Stimulated activated memory B cell treated with anti-CD40 and anti-IgM and Interleukin-4, amounts not matched to agents 10 μg/mL and 1 μg/mL and 100 μg/mL, for 72 hours (primary cell): ENCODE measurements around the gene KCNG3.
"Not testable (repeated sequence)": the region's sequence is repeated elsewhere in the genome, so short reads cannot be mapped to it uniquely, and the experiment has no call there.

ENCODE experiments used
- ATAC-seq: fragments of 150-1000 bp; cut with Tn5 transposase; 2 replicates; pipeline ENCODE4 v1.10.0; 2021
- H3K27ac Mint-ChIP-seq: one replicate; pipeline ENCODE4 v1.8.0; 2022; ENCODE audit warnings: mild to moderate bottlenecking, mixed read lengths
- H3K27me3 Mint-ChIP-seq: one replicate; pipeline ENCODE4 v1.8.0; 2022; ENCODE audit warnings: mixed read lengths
- H3K36me3 Mint-ChIP-seq: one replicate; pipeline ENCODE4 v1.8.0; 2022; ENCODE audit warnings: mixed read lengths
- H3K4me1 Mint-ChIP-seq: one replicate; pipeline ENCODE4 v1.8.0; 2022; ENCODE audit warnings: mixed read lengths
- H3K4me3 Mint-ChIP-seq: one replicate; pipeline ENCODE4 v1.8.0; 2022; ENCODE audit warnings: mild to moderate bottlenecking, moderate library complexity, mixed read lengths
- H3K9me3 Mint-ChIP-seq: one replicate; pipeline ENCODE4 v1.8.0; 2022; ENCODE audit warnings: mixed read lengths

Gene KCNG3

DNA sequence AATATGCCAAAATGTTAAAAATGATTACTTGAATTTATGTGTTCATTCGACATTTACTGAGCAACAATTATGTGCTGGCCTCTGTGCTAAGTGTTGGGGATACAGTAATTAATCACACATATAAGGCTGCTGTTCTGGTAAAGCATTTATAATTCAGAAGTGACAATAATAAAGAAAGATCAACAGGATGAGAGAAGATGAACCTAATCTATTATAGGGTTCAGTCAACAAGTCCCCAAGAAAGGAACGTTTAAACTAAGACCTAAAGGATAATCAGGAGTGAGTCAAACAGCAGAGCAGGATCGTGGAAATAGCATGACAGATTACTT is 72.7 kb downstream of the KCNG3 start:
- Mint-ChIP-seq H3K27ac (no peak overlapping the region), H3K4me1 (no peaks in the 10 kb centered on the region), H3K9me3 (no peaks in the 10 kb centered on the region), H3K27me3 (peaks cover 31% of the 10 kb centered on the region), H3K4me3 (no peak overlapping the region), H3K36me3 (no peaks in the 10 kb centered on the region)
- no peak for ATAC-seq

DNA sequence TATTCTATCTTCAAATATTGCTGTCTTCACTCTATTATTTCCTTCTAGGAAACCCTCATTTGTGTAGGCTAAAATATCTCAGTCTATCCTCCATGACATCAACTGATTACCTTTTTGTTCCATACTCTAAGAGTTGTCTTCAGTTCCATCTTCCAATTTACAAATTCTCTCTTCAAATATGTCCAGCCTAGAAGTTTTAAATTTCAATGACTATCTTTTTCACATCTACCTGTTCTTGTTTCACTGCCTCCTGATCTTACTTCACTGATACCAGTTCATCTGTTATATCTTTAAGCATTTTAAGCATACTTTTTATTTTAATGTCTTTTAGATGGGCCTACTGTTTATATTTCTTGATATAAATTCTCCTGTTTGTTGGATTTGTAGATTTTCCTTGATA is 79.1 kb downstream of the KCNG3 start:
- H3K9me3 Mint-ChIP-seq = peaks cover 7% of the 10 kb centered on the region
- H3K4me3 Mint-ChIP-seq = no peak overlapping the region
- H3K4me1 Mint-ChIP-seq = no peaks in the 10 kb centered on the region
- H3K27ac Mint-ChIP-seq = no peak overlapping the region
- no peak for ATAC-seq
- no peaks in the 10 kb centered on the region for H3K27me3 Mint-ChIP-seq
- H3K36me3 Mint-ChIP-seq = peaks cover 7% of the 10 kb centered on the region

DNA sequence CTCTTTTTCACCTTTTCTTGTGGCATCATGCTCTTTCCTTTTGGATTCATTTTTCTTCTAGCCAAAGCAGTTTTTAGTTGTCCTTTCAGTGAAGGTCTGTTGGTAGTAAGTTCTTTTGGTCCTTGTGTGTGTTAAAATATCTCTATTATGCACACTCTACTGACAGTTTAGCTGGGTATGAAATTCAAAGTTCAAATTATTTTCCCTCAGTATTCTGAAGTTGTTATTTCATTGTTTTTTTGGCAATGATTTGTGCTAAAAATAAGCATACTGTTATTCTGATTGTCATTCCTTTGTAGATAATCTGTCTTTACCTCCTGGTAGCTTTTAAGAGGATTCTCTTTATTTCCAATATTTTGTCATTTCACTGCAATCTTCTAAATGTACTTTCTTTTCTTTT is 79.6 kb downstream of the KCNG3 start:
- Mint-ChIP-seq H3K9me3 (peaks cover 7% of the 10 kb centered on the region), H3K4me3 (no peak overlapping the region), H3K27me3 (no peaks in the 10 kb centered on the region), H3K36me3 (peaks cover 7% of the 10 kb centered on the region), H3K27ac (no peak overlapping the region), H3K4me1 (no peaks in the 10 kb centered on the region)
- no peak for ATAC-seq

DNA sequence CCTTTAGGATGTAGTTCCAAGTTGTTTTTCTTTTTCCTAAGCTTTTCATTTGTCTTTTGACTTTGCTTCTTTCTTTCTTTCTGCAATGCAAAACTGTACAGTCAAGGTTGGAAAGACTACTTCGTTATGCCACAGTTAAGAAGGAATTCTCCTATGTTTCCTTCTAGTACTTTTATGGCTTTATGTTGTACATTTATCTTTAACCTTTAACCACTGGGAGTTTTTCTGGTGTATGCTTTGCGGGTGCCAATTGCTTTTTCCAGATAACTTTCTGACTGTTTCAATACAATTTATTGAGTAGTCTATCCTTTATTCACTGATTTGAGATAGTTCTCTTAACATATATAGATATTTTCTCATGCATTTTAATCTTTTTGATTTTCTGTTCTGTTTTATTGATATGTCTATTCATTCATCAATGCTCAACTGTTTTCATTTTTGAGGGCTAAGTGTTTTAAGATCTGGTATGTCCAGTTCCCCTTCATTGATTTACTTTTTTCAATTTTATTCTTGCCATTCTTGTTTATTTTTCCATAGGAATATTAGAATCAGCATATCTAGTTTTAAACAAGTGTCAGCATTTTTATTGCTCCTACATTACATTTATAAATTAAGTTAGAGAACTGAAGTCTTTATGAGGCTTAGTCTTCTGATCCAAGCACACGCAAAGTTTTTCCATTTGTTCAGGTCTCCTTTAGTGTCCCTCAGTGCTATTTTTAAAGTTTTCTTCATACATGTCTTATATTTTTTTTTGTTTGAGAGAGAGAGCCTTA is 82.9 kb downstream of the KCNG3 start:
- Mint-ChIP-seq H3K27me3 (peaks cover 8% of the 10 kb centered on the region), H3K9me3 (peaks cover 7% of the 10 kb centered on the region), H3K4me1 (no peaks in the 10 kb centered on the region), H3K4me3 (no peak overlapping the region), H3K27ac (no peak overlapping the region), H3K36me3 (peaks cover 7% of the 10 kb centered on the region)
- no peak for ATAC-seq

DNA sequence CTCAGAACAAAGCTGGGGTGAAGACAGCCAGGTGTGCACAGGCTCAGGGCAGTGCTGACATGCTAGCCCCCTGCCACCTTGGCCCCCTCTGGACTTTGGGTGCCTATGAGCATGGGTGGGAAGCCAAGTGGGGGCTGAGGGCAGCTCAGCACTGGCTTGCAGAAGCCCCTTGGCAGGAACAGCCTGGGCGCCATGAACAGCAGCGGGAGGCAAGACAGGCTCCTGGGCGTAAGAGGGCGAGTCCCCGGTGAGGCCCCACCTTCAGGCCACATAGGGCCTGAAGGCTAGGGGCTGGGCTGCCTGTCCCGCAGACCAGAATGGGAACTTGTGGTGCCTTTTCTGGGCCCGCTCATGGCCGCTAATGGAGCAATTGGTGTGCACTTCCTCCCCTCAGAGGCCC is 85.8 kb downstream of the KCNG3 start:
- Mint-ChIP-seq H3K27me3 (peaks cover 8% of the 10 kb centered on the region), H3K4me1 (no peaks in the 10 kb centered on the region), H3K4me3 (no peak overlapping the region), H3K9me3 (no peaks in the 10 kb centered on the region), H3K27ac (no peak overlapping the region), H3K36me3 (no peaks in the 10 kb centered on the region)
- no peak for ATAC-seq

DNA sequence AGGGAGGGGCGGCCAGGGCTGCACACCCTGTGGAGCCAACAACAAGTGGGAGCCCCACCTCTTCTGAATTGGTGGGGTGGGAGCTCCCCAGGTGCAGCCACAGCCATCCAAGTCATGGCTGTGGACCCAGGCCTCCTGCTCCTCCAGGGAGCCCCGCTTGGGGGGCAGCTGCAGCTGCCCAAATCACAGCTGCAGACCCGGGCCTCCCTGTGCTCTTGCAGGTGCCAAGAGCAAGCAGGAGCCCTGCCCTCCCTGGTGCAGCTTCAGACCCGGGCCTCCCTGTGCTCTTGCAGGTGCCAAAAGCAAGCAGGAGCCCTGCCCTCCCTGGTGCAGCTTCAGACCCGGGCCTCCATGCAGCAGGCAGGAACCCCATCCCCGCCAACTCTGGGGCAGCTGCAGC is 86.3 kb downstream of the KCNG3 start:
- H3K9me3 Mint-ChIP-seq = no peaks in the 10 kb centered on the region
- no peaks in the 10 kb centered on the region for H3K36me3 Mint-ChIP-seq
- H3K27me3 Mint-ChIP-seq = peaks cover 8% of the 10 kb centered on the region
- ATAC-seq = no peak
- no peak overlapping the region for H3K27ac Mint-ChIP-seq
- no peak overlapping the region for H3K4me3 Mint-ChIP-seq
- no peaks in the 10 kb centered on the region for H3K4me1 Mint-ChIP-seq

DNA sequence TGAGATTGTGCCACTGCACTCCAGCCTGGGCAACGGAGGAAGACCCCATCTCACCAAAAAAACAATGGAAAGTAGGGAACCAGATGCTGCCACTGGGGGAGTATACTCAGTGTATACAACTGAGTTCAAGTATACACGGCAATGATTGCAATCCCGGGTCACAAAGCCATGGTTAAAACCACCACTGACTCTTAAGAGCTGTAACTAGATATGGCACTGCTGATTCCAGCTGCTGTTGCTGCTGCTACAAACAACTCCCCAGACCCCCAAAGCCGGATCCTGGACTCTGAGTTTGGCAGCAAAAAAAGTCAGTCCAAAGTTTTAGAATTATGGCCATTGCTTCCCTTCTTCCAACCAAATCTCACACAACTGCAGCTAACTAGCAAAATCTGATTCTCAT is 89.1 kb downstream of the KCNG3 start:
- no peak for ATAC-seq
- H3K27ac Mint-ChIP-seq = no peak overlapping the region
- H3K4me1 Mint-ChIP-seq = no peaks in the 10 kb centered on the region
- H3K9me3 Mint-ChIP-seq = no peaks in the 10 kb centered on the region
- H3K27me3 Mint-ChIP-seq = peaks cover 8% of the 10 kb centered on the region
- H3K36me3 Mint-ChIP-seq = no peaks in the 10 kb centered on the region
- H3K4me3 Mint-ChIP-seq = no peak overlapping the region

DNA sequence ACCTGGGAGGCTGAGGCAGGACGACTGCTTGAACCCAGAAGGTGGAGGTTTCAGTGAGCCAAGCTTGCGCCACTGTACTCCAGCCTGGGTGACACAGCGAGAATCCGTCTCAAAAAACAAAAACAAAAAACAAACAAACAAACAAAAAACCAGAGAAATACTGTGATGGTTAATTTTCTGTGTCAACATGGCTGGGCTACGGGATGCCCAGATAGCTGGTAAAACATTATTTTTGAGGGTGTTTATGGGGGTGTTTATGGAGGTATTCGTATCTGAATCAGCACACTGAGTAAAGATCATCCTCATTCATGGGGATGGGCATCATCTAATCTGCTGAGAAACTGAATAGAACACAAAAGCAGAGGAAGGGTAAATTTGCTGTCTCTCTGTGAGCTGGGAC is 92.0 kb downstream of the KCNG3 start:
- Mint-ChIP-seq H3K9me3 (no peaks in the 10 kb centered on the region), H3K27ac (no peak overlapping the region), H3K36me3 (no peaks in the 10 kb centered on the region), H3K4me3 (no peak overlapping the region), H3K4me1 (no peaks in the 10 kb centered on the region), H3K27me3 (no peaks in the 10 kb centered on the region)
- no peak for ATAC-seq

DNA sequence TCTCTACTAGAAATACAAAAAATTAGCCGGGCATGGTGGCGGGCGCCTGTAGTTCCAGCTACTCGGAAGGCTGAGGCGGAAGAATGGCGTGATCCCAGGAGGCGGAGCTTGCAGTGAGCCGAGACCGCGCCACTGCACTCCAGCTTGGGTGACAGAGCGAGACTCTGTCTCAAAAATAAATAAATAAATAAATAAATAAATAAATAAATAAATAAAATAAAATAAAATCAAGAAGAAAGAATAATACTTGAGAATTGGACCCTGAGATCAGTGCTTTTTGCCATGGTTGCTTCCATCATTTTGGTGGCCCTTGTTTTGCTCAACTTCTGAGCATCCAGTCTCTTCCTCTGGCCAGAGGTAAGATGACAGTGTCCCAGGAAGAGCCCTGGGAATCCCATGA is 95.7 kb downstream of the KCNG3 start:
- not testable (repeated sequence) for H3K4me1 Mint-ChIP-seq, H3K9me3 Mint-ChIP-seq, H3K27me3 Mint-ChIP-seq, H3K27ac Mint-ChIP-seq, ATAC-seq, H3K4me3 Mint-ChIP-seq, H3K36me3 Mint-ChIP-seq

DNA sequence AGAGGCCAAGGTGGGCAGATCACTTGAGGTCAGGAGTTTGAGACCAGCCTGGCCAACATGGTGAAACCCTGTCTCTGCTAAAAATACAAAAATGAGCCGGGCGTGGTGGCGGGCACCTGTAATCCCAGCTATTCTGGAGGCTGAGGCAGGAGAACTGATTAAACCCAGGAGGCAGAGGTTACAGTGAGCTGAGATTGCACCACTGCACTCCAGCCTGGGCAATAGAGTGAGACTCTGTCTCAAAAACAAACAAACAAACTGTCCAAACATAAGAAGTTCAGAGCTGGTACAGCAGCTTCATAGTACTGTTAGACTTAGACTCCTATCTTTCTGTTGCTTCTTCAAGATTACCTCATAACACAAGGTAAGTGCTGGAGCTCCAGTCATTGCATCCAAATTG is 100.5 kb downstream of the KCNG3 start:
- H3K4me3 Mint-ChIP-seq, H3K36me3 Mint-ChIP-seq, H3K27me3 Mint-ChIP-seq, H3K27ac Mint-ChIP-seq, H3K4me1 Mint-ChIP-seq, H3K9me3 Mint-ChIP-seq, ATAC-seq: not testable (repeated sequence)

DNA sequence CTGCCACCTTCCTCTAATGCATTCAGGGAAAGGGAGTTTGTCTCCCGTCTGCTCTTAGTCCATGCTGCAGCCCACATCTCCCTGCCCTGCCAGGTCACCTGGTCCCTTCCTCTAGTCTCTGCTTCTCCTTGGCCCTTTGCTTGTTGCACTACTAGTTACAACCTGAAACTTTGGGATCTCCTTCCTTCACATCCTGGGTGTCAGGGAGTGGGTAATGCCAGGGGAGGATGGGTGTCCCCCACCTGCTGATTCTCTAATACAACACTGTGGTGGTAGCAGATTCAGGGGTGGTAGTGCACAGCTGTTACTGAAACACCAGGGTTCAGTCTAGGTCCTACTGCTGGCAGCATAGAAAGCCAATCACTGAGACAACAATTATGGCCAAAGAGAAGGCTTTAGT is 101.6 kb downstream of the KCNG3 start:
- Mint-ChIP-seq H3K27me3 (peaks cover 10% of the 10 kb centered on the region), H3K36me3 (no peaks in the 10 kb centered on the region), H3K9me3 (no peaks in the 10 kb centered on the region), H3K4me3 (no peak overlapping the region), H3K27ac (no peak overlapping the region), H3K4me1 (no peaks in the 10 kb centered on the region)
- no peak for ATAC-seq
